Endothelial cell of umbilical vein (primary cell): Measurements from ENCODE around the gene FAM241B. TPM values are rescaled to one million over a fixed set of nuclear protein-coding genes. Genes with fewer than 3 reads are reported as not detected.

Experiments used
- BruUV-seq: library from RNA; stranded (reverse); fragments of 400-500 nt; replicated peaks from 2 replicates; lab custom pipeline; 2021; lab: Mats Ljungman, UMichigan
- CTCF ChIA-PET: fragments of 300-600, 350-600 bp; sonication (Branson Sonifier 250); formaldehyde crosslinking; loops from one replicate; lab custom pipeline; 2021; ENCODE audit warnings: antibody characterized with exemption, inconsistent platforms; lab: Charles Lee
- POLR2A ChIA-PET: fragments of 300-600, 350-600 bp; sonication (Branson Sonifier 250); formaldehyde crosslinking; loops from one replicate; lab custom pipeline; 2021; ENCODE audit warnings: antibody characterized with exemption, inconsistent platforms; lab: Charles Lee
- DNase-seq: peaks from one replicate; pipeline ENCODE4 v3.0.0-alpha.2; 2011; ENCODE audit warnings: low read depth, low spot score
- FAIRE-seq: peaks from 2 replicates; lab custom pipeline; 2011; peaks lifted over from hg19 to GRCh38; lab: Jason Lieb, UNC
- H2AFZ ChIP-seq: 2 replicates; pipeline ENCODE4 v1.6.0; 2012; ENCODE audit warnings: low read depth, low read length, control low read depth, inconsistent platforms
- H3K27ac ChIP-seq: 2 replicates; pipeline ENCODE4 v1.5.1; 2011; ENCODE audit warnings: low read depth, mild to moderate bottlenecking, control low read depth, low read length, moderate library complexity; ENCODE audit not compliant: insufficient read depth
- H3K27me3 ChIP-seq, 2 experiments: 2 replicates each; pipeline versions ENCODE4 v1.6.0 to v1.6.1; 2011; ENCODE audit warnings: low read length in 2 of 2, mixed read lengths in 1 of 2; ENCODE audit not compliant: control insufficient read depth in 2 of 2, insufficient read depth in 2 of 2
- H3K36me3 ChIP-seq, 2 experiments: 2 replicates in 1 of 2; 3 replicates in 1 of 2; pipeline ENCODE4 v1.5.1; 2011; ENCODE audit warnings: low read length in 2 of 2, mild to moderate bottlenecking in 1 of 2, moderate library complexity in 1 of 2; ENCODE audit not compliant: control insufficient read depth in 2 of 2, insufficient read depth in 2 of 2; ENCODE audit errors: extremely low read depth in 1 of 2
- H3K4me1 ChIP-seq: 3 replicates; pipeline ENCODE4 v1.5.1; 2011; ENCODE audit warnings: mild to moderate bottlenecking, low read length; ENCODE audit not compliant: control insufficient read depth, insufficient read depth; ENCODE audit errors: extremely low read depth
- H3K4me2 ChIP-seq: 2 replicates; pipeline ENCODE4 v1.6.1; 2011; ENCODE audit warnings: low read length, control low read depth, mixed read lengths; ENCODE audit not compliant: insufficient read depth
- H3K4me3 ChIP-seq, 3 experiments: fragments of 200-600 bp in 1 of 3; sonication (generic), shearing (Covaris generic) in 1 of 3; replicated peaks in 1 of 3; 2 replicates each; pipeline ENCODE4 v1.5.1; 2011 to 2016; ENCODE audit warnings: control low read depth in 3 of 3, low read length in 3 of 3, mild to moderate bottlenecking in 2 of 3, inconsistent platforms in 1 of 3, low read depth in 1 of 3, moderate library complexity in 1 of 3; ENCODE audit not compliant: insufficient read depth in 1 of 3
- H3K79me2 ChIP-seq: 2 replicates; pipeline ENCODE4 v1.6.0; 2012; ENCODE audit warnings: low read length, inconsistent platforms; ENCODE audit not compliant: control insufficient read depth, insufficient read depth
- H3K9ac ChIP-seq: replicated peaks from 2 replicates; pipeline ENCODE3; 2011; ENCODE audit warnings: low read length, control low read depth; ENCODE audit not compliant: insufficient read depth; ENCODE audit errors: extremely low read depth
- H3K9me1 ChIP-seq: replicated peaks from 3 replicates; pipeline ENCODE4 v1.6.0; 2011; ENCODE audit warnings: mild to moderate bottlenecking, low read length; ENCODE audit not compliant: control insufficient read depth, insufficient read depth; ENCODE audit errors: extremely low read depth
- H3K9me3 ChIP-seq: replicated peaks from 2 replicates; pipeline ENCODE4 v1.5.1; 2012; ENCODE audit warnings: low read length, inconsistent platforms; ENCODE audit not compliant: control insufficient read depth, insufficient read depth
- H4K20me1 ChIP-seq: replicated peaks from 2 replicates; pipeline ENCODE3; 2011; ENCODE audit warnings: mild to moderate bottlenecking, low read length; ENCODE audit not compliant: control insufficient read depth, insufficient read depth; ENCODE audit errors: extremely low read depth
- CTCF ChIP-seq, 2 donors: IDR thresholded peaks; 1 replicate in 1 of 2; 2 replicates in 1 of 2; pipeline ENCODE4 v1.5.1; 2011; ENCODE audit warnings: low read length in 2 of 2, mild to moderate bottlenecking in 2 of 2, moderate library complexity in 2 of 2, control low read depth in 1 of 2, inconsistent platforms in 1 of 2, low read depth in 1 of 2; ENCODE audit not compliant: insufficient read depth in 1 of 2; ENCODE audit errors: extremely low read depth in 1 of 2
- EZH2 ChIP-seq: IDR thresholded peaks from 2 replicates; pipeline ENCODE4 v1.6.1; 2012; ENCODE audit warnings: borderline replicate concordance, low read depth, mild to moderate bottlenecking, moderate library complexity, low read length, inconsistent platforms; ENCODE audit not compliant: severe bottlenecking
- FOS ChIP-seq: IDR thresholded peaks from 2 replicates; pipeline ENCODE4 v1.6.1; 2011; ENCODE audit warnings: mild to moderate bottlenecking, low read length, moderate library complexity, borderline replicate concordance; ENCODE audit not compliant: insufficient read depth
- GATA2 ChIP-seq: IDR thresholded peaks from 2 replicates; pipeline ENCODE4 v1.7.0; 2011; ENCODE audit warnings: low read depth, mild to moderate bottlenecking, moderate library complexity, mixed read lengths, low read length; ENCODE audit not compliant: insufficient read length, insufficient read depth
- JUN ChIP-seq: IDR thresholded peaks from 2 replicates; pipeline ENCODE4 v1.6.1; 2011; ENCODE audit warnings: borderline replicate concordance, low read depth; ENCODE audit not compliant: insufficient read length, insufficient read depth
- MAX ChIP-seq: IDR thresholded peaks from 2 replicates; pipeline ENCODE4 v1.6.1; 2011; ENCODE audit not compliant: insufficient read depth, insufficient read length
- MYC ChIP-seq: IDR thresholded peaks from one replicate; pipeline ENCODE4 v1.6.1; 2011; ENCODE audit warnings: mild to moderate bottlenecking, low read depth, low read length
- POLR2A ChIP-seq: IDR thresholded peaks from 2 replicates; pipeline ENCODE4 v1.6.1; 2012; ENCODE audit warnings: low read depth, mild to moderate bottlenecking, control low read depth, low read length
- POLR2AphosphoS5 ChIP-seq: IDR thresholded peaks from 2 replicates; pipeline ENCODE4 v1.6.1; 2012; ENCODE audit warnings: low read depth, mild to moderate bottlenecking, control low read depth, low read length, moderate library complexity; ENCODE audit not compliant: insufficient read depth
- dilution Hi-C: fragments of 300-500 bp; cut with MboI; formaldehyde crosslinking; loops from one replicate; pipeline ENCODE4 v1.15.0; 2019; ENCODE audit warnings: low sequenced_read_pairs; ENCODE audit not compliant: extremely low pct_ligation_motif_present
- intact Hi-C: fragments of 100-400 bp; cut with micrococcal nuclease; formaldehyde crosslinking; loops from one replicate; pipeline ENCODE4 v1.10.0; 2022
- polyA plus RNA-seq, 4 experiments: library from polyadenylated mRNA; depleted of rRNA in 3 of 4; stranded (reverse) in 3 of 4; unstranded in 1 of 4; fragments of >200 nt; gene quantifications; 2 replicates each; pipeline versions ENCODE4 v1.2.1 to v1.2.3, GENCODE V29; 2011 to 2012; ENCODE audit warnings: missing spikeins in 1 of 4
- total RNA-seq: library from RNA; stranded (reverse); gene quantifications from 2 replicates; pipeline ENCODE4 v1.2.3, GENCODE V29; 2021

The FAM241B gene
- total and polyA plus RNA-seq, 2 donors (not counting 3 experiments of a cell fraction or from before 2014, with no cell fraction given): 0.23 TPM; not detected in 1

- peaks cover 2% of the 10 kb centered on the region for H3K4me1 ChIP-seq
- intact Hi-C loops (loop anchor here (10.0 kb wide), 1 partner anchor 413 kb away; no protein-coding TSS in a partner anchor), dilution Hi-C loops (no loop called here)
- DNase-seq: no peak
- no peaks in the 10 kb centered on the region for H3K36me3 ChIP-seq
- POLR2A ChIA-PET: no interaction called here
- H3K9me1 ChIP-seq: no peaks in the 10 kb centered on the region
- no peak for FAIRE-seq
- H4K20me1 ChIP-seq: no peaks in the 10 kb centered on the region
- no peaks in the 10 kb centered on the region for H3K79me2 ChIP-seq
- no peak overlapping the region for H3K9ac ChIP-seq
- H3K27me3 ChIP-seq: peaks cover 0 to 5% of the 10 kb centered on the region in 2 experiments
- TF ChIP-seq MAX: no peak
- TF ChIP-seq GATA2: no peak
- TF ChIP-seq EZH2: no peak
- TF ChIP-seq FOS: no peak
- no peak for TF ChIP-seq JUN
- no peak for TF ChIP-seq MYC
- no peak for TF ChIP-seq POLR2AphosphoS5
- TF ChIP-seq CTCF (IDR thresholded peaks at IDR 0.05; ENCODE audit: extremely low read depth in 1 of 2, insufficient read depth in 1 of 2, low read depth in 1 of 2, low read length in 2 of 2): no peak
- TF ChIP-seq POLR2A: no peak
- no peak overlapping the region for H3K4me2 ChIP-seq
- no peak overlapping the region for H3K27ac ChIP-seq
- BruUV-seq: no TSS peak
- H2AFZ ChIP-seq: no peak overlapping the region
- H3K4me3 ChIP-seq: no peak overlapping the region
- H3K9me3 ChIP-seq: no peaks in the 10 kb centered on the region
- CTCF ChIA-PET: interaction anchor here (0.8 to 3.7 kb wide), 6 partner anchors 11 to 310 kb away, joined by 3 to 11 read pairs (median 7); no protein-coding TSS in a partner anchor
Observed at GRCh38 chr10:69647819-69648218, 17.8 kb downstream of the FAM241B start.
